ENCODE data around the gene COG4. TPM values are rescaled to one million over a fixed set of nuclear protein-coding genes. Genes with fewer than 3 reads are reported as not detected.

The COG4 gene
- total RNA-seq, 1 donor from 2014 or later: 43.7 TPM

GRCh38 chr16:70569752-70570151 lies 46.4 kb upstream of the COG4 start:
- no peak for TF ChIP-seq CTCF (IDR thresholded peaks at IDR 0.05; ENCODE audit: borderline replicate concordance)
- intact Hi-C loops (cut with micrococcal nuclease): no loop called here
- DNase-seq: no peak
- no peak overlapping the region for H3K4me3 ChIP-seq
- peaks cover 82% of the 10 kb centered on the region for H3K36me3 ChIP-seq
- H3K27me3 ChIP-seq (ENCODE audit: low read depth): no peaks in the 10 kb centered on the region
- H3K9me3 ChIP-seq (replicated peaks): no peaks in the 10 kb centered on the region
- peaks cover 43% of the 10 kb centered on the region for H3K4me1 ChIP-seq
- H3K27ac ChIP-seq (replicated peaks): no peak overlapping the region

- no peak for DNase-seq
- Histone ChIP-seq H3K4me1 (peaks cover 35% of the 10 kb centered on the region), H3K27me3 (ENCODE audit: low read depth) (no peaks in the 10 kb centered on the region), H3K4me3 (no peak overlapping the region), H3K9me3 (replicated peaks) (no peaks in the 10 kb centered on the region), H3K27ac (replicated peaks) (no peak overlapping the region), H3K36me3 (peaks cover 92% of the 10 kb centered on the region)
- intact Hi-C loops (cut with micrococcal nuclease): no loop called here
- no peak for TF ChIP-seq CTCF (IDR thresholded peaks at IDR 0.05; ENCODE audit: borderline replicate concordance)
These were observed 45.4 kb upstream of the COG4 start for GRCh38 chr16:70568601-70569237.

GRCh38 chr16:70565053-70565452 lies 41.7 kb upstream of the COG4 start:
- H3K9me3 ChIP-seq (replicated peaks): no peaks in the 10 kb centered on the region
- peaks cover 7% of the 10 kb centered on the region for H3K4me1 ChIP-seq
- no peak for DNase-seq
- no peak overlapping the region for H3K27ac ChIP-seq (replicated peaks)
- H3K4me3 ChIP-seq: no peak overlapping the region
- no peaks in the 10 kb centered on the region for H3K27me3 ChIP-seq (ENCODE audit: low read depth)
- peaks cover 100% of the 10 kb centered on the region for H3K36me3 ChIP-seq
- no peak for TF ChIP-seq CTCF (IDR thresholded peaks at IDR 0.05; ENCODE audit: borderline replicate concordance)
- intact Hi-C loops (cut with micrococcal nuclease): no loop called here

GRCh38 chr16:70563636-70564035 lies 40.3 kb upstream of the COG4 start:
- Histone ChIP-seq H3K27ac (replicated peaks) (peak overlapping the region; percentile 2), H3K27me3 (ENCODE audit: low read depth) (no peaks in the 10 kb centered on the region), H3K36me3 (peaks cover 100% of the 10 kb centered on the region), H3K9me3 (replicated peaks) (no peaks in the 10 kb centered on the region), H3K4me1 (peaks cover 7% of the 10 kb centered on the region), H3K4me3 (no peak overlapping the region)
- intact Hi-C loops (cut with micrococcal nuclease): no loop called here
- TF ChIP-seq CTCF (IDR thresholded peaks at IDR 0.05; ENCODE audit: borderline replicate concordance): no peak
- no peak for DNase-seq

GRCh38 chr16:70561623-70562022 lies 38.3 kb upstream of the COG4 start:
- TF ChIP-seq CTCF (IDR thresholded peaks at IDR 0.05; ENCODE audit: borderline replicate concordance): no peak
- Histone ChIP-seq H3K4me1 (peaks cover 9% of the 10 kb centered on the region), H3K36me3 (peaks cover 100% of the 10 kb centered on the region), H3K27ac (replicated peaks) (no peak overlapping the region), H3K27me3 (ENCODE audit: low read depth) (no peaks in the 10 kb centered on the region), H3K9me3 (replicated peaks) (no peaks in the 10 kb centered on the region), H3K4me3 (no peak overlapping the region)
- no peak for DNase-seq
- intact Hi-C loops (cut with micrococcal nuclease): no loop called here

All from left ventricle myocardium inferior (tissue), 1 donor.